ENCODE measurements around the gene CMSS1.

CMSS1 gene

GRCh38 chr3:100087198-100087597 lies 269.5 kb downstream of the CMSS1 start:
- Histone ChIP-seq H3K36me3 (ENCODE audit: insufficient read depth, low read length) (no peaks in the 10 kb centered on the region), H3K27me3 (ENCODE audit: insufficient read depth, low read length) (no peaks in the 10 kb centered on the region), H3K4me2 (ENCODE audit: low read length) (no peak overlapping the region), H3K4me3 (ENCODE audit: low read depth, low read length, poor library complexity, severe bottlenecking) (no peak overlapping the region), H3K4me1 (ENCODE audit: insufficient read depth, low read length, severe bottlenecking) (peaks cover 9% of the 10 kb centered on the region), H4K20me1 (ENCODE audit: insufficient read depth, low read length) (no peaks in the 10 kb centered on the region), H3K27ac (ENCODE audit: low read depth, low read length, poor library complexity, severe bottlenecking) (no peak overlapping the region), H3K9me3 (ENCODE audit: low read length) (no peaks in the 10 kb centered on the region), H3K9me2 (ENCODE audit: low read depth, low read length) (no peaks in the 10 kb centered on the region), H3K79me2 (ENCODE audit: insufficient read depth, low read length) (no peaks in the 10 kb centered on the region), H3F3A (ENCODE audit: insufficient read depth, low read length) (no peaks in the 10 kb centered on the region), H3K9ac (ENCODE audit: low read length) (no peak overlapping the region), H2AFZ (ENCODE audit: low read length) (no peak overlapping the region)
- no peak for TF ChIP-seq CTCF (IDR thresholded peaks at IDR 0.05; ENCODE audit: low read length)
- no peak for TF ChIP-seq EZH2 (IDR thresholded peaks at IDR 0.05; ENCODE audit: borderline replicate concordance, low read length)

- no peak overlapping the region for H3K4me3 ChIP-seq (ENCODE audit: low read depth, low read length, poor library complexity, severe bottlenecking)
- no peaks in the 10 kb centered on the region for H3K27me3 ChIP-seq (ENCODE audit: insufficient read depth, low read length)
- no peak overlapping the region for H3K27ac ChIP-seq (ENCODE audit: low read depth, low read length, poor library complexity, severe bottlenecking)
- H3K36me3 ChIP-seq (ENCODE audit: insufficient read depth, low read length), result no peaks in the 10 kb centered on the region
- H3F3A ChIP-seq (ENCODE audit: insufficient read depth, low read length), result no peaks in the 10 kb centered on the region
- peaks cover 9% of the 10 kb centered on the region for H3K4me1 ChIP-seq (ENCODE audit: insufficient read depth, low read length, severe bottlenecking)
- no peaks in the 10 kb centered on the region for H4K20me1 ChIP-seq (ENCODE audit: insufficient read depth, low read length)
- no peak overlapping the region for H2AFZ ChIP-seq (ENCODE audit: low read length)
- TF ChIP-seq EZH2 (IDR thresholded peaks at IDR 0.05; ENCODE audit: borderline replicate concordance, low read length) (no peak), CTCF (IDR thresholded peaks at IDR 0.05; ENCODE audit: low read length) (no peak)
- H3K79me2 ChIP-seq (ENCODE audit: insufficient read depth, low read length), result no peaks in the 10 kb centered on the region
- H3K4me2 ChIP-seq (ENCODE audit: low read length), result no peak overlapping the region
- no peak overlapping the region for H3K9ac ChIP-seq (ENCODE audit: low read length)
- H3K9me2 ChIP-seq (ENCODE audit: low read depth, low read length), result no peaks in the 10 kb centered on the region
- no peaks in the 10 kb centered on the region for H3K9me3 ChIP-seq (ENCODE audit: low read length)
Observed at GRCh38 chr3:100088735-100089368, 271.2 kb downstream of the CMSS1 start.

- no peak overlapping the region for H3K4me3 ChIP-seq (ENCODE audit: low read depth, low read length, poor library complexity, severe bottlenecking)
- no peak overlapping the region for H3K4me2 ChIP-seq (ENCODE audit: low read length)
- no peaks in the 10 kb centered on the region for H3K79me2 ChIP-seq (ENCODE audit: insufficient read depth, low read length)
- no peak overlapping the region for H3K9ac ChIP-seq (ENCODE audit: low read length)
- no peaks in the 10 kb centered on the region for H3K9me3 ChIP-seq (ENCODE audit: low read length)
- TF ChIP-seq EZH2 (IDR thresholded peaks at IDR 0.05; ENCODE audit: borderline replicate concordance, low read length) (no peak), CTCF (IDR thresholded peaks at IDR 0.05; ENCODE audit: low read length) (peak; percentile 44)
- H2AFZ ChIP-seq (ENCODE audit: low read length), result no peak overlapping the region
- H3K4me1 ChIP-seq (ENCODE audit: insufficient read depth, low read length, severe bottlenecking), result peaks cover 9% of the 10 kb centered on the region
- no peaks in the 10 kb centered on the region for H3K27me3 ChIP-seq (ENCODE audit: insufficient read depth, low read length)
- no peaks in the 10 kb centered on the region for H4K20me1 ChIP-seq (ENCODE audit: insufficient read depth, low read length)
- H3K36me3 ChIP-seq (ENCODE audit: insufficient read depth, low read length), result no peaks in the 10 kb centered on the region
- no peaks in the 10 kb centered on the region for H3F3A ChIP-seq (ENCODE audit: insufficient read depth, low read length)
- no peaks in the 10 kb centered on the region for H3K9me2 ChIP-seq (ENCODE audit: low read depth, low read length)
- no peak overlapping the region for H3K27ac ChIP-seq (ENCODE audit: low read depth, low read length, poor library complexity, severe bottlenecking)
Observed at GRCh38 chr3:100089812-100090668, 272.4 kb downstream of the CMSS1 start.

All from OCI-LY1 (cell line).